Daoy (cell line): ENCODE measurements around the gene METRN. TPM values are rescaled to one million over a fixed set of nuclear protein-coding genes. Genes with fewer than 3 reads are reported as not detected.

ENCODE experiments used
- total RNA-seq: library from RNA; depleted of rRNA; stranded (reverse); fragments of >200 nt; shearing (Covaris generic); gene quantifications from 2 replicates; pipeline ENCODE4 v1.2.3, GENCODE V29; 2014; rRNA removed

The METRN gene
- total RNA-seq, 1 experiment from 2014 or later, result 40.9 TPM

Other genes with a start within 250 kb of the METRN start
- 23.3 and 23.4 TPM in 2 replicates for gene CAPN15, start 187.4 kb upstream of the METRN start, total RNA-seq
- 0.23 TPM in 1 of 2 replicates, not detected in the other for gene PRR35, start 154.7 kb upstream of the METRN start, total RNA-seq
- 0.17 TPM in 1 of 2 replicates, not detected in the other for gene NHLRC4, start 148.1 kb upstream of the METRN start, total RNA-seq
- 15.9 and 16.3 TPM in 2 replicates for gene PIGQ, start 145.2 kb upstream of the METRN start, total RNA-seq
- 7.6 and 20.6 TPM in 2 replicates for gene RAB40C, start 125.1 kb upstream of the METRN start, total RNA-seq
- 0.09 TPM in 1 of 2 replicates, not detected in the other for gene WFIKKN1, start 84.1 kb upstream of the METRN start, total RNA-seq
- 82.5 and 97.6 TPM in 2 replicates for gene METTL26, start 78.8 kb upstream of the METRN start, total RNA-seq
- gene MCRIP2, start 73.3 kb upstream of the METRN start, total RNA-seq, result 39.1 and 39.2 TPM in 2 replicates
- gene WDR90, start 65.8 kb upstream of the METRN start, total RNA-seq, result 11.7 and 20.9 TPM in 2 replicates
- 38.7 and 42.9 TPM in 2 replicates for gene RHOT2, start 47.0 kb upstream of the METRN start, total RNA-seq
- 0.11 and 1.5 TPM in 2 replicates for gene RHBDL1, start 39.4 kb upstream of the METRN start, total RNA-seq
- 115 and 118 TPM in 2 replicates for gene STUB1, start 34.7 kb upstream of the METRN start, total RNA-seq
- gene JMJD8, start 30.8 kb upstream of the METRN start, total RNA-seq, result 31.4 and 37.1 TPM in 2 replicates
- 1.9 and 2.2 TPM in 2 replicates for gene WDR24, start 24.7 kb upstream of the METRN start, total RNA-seq
- gene FBXL16, start 9.3 kb upstream of the METRN start, total RNA-seq, result 0.51 TPM in 1 of 2 replicates, not detected in the other
- gene ANTKMT, start 6.0 kb downstream of the METRN start, total RNA-seq, result 29.8 and 54.9 TPM in 2 replicates
- gene CCDC78, start 11.3 kb downstream of the METRN start, total RNA-seq, result 0.23 and 0.24 TPM in 2 replicates
- gene HAGHL, start 12.0 kb downstream of the METRN start, total RNA-seq, result 3.3 and 4.3 TPM in 2 replicates
- 20.0 and 23.7 TPM in 2 replicates for gene CIAO3, start 25.9 kb downstream of the METRN start, total RNA-seq
- not detected in 2 replicates for gene MSLN, start 45.6 kb downstream of the METRN start, total RNA-seq
- gene RPUSD1, start 73.3 kb downstream of the METRN start, total RNA-seq, result 36.9 and 38.6 TPM in 2 replicates
- gene CHTF18, start 73.5 kb downstream of the METRN start, total RNA-seq, result 18.1 and 19.3 TPM in 2 replicates
- gene GNG13, start 85.6 kb downstream of the METRN start, total RNA-seq, result not detected in 2 replicates